Measurements from ENCODE around the gene ARHGEF39.

Gene ARHGEF39

DNA sequence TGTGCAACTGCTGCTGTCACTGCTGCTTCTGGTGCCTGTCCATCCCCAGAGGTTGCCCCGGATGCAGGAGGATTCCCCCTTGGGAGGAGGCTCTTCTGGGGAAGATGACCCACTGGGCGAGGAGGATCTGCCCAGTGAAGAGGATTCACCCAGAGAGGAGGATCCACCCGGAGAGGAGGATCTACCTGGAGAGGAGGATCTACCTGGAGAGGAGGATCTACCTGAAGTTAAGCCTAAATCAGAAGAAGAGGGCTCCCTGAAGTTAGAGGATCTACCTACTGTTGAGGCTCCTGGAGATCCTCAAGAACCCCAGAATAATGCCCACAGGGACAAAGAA is 9.0 kb upstream of the ARHGEF39 start:
- no peak for DNase-seq (ENCODE audit: low read depth)

DNA sequence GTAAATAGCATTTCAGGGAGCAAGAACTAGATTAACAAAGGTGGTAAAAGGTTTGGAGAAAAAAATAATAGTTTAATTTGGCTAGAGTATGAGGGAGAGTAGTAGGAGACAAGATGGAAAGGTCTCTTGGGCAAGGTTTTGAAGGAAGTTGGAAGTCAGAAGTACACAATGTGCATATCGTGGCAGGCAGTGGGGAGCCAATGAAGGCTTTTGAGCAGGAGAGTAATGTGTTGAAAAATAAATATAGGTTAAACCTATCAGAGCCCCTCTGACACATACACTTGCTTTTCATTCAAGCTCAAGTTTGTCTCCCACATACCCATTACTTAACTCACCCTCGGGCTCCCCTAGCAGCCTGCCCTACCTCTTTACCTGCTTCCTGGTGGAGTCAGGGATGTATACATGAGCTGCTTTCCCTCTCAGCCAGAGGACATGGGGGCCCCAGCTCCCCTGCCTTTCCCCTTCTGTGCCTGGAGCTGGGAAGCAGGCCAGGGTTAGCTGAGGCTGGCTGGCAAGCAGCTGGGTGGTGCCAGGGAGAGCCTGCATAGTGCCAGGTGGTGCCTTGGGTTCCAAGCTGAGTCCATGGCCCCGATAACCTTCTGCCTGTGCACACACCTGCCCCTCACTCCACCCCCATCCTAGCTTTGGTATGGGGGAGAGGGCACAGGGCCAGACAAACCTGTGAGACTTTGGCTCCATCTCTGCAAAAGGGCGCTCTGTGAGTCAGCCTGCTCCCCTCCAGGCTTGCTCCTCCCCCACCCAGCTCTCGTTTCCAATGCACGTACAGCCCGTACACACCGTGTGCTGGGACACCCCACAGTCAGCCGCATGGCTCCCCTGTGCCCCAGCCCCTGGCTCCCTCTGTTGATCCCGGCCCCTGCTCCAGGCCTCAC is 8.4 kb upstream of the ARHGEF39 start, which contains the start of gene CA9:
TSS of gene CA9 (plus strand) at position 797 of the 893 bp plus-strand sequence. CDS start at position 829, 32 bp downstream.
- no peak for DNase-seq (ENCODE audit: low read depth)

DNA sequence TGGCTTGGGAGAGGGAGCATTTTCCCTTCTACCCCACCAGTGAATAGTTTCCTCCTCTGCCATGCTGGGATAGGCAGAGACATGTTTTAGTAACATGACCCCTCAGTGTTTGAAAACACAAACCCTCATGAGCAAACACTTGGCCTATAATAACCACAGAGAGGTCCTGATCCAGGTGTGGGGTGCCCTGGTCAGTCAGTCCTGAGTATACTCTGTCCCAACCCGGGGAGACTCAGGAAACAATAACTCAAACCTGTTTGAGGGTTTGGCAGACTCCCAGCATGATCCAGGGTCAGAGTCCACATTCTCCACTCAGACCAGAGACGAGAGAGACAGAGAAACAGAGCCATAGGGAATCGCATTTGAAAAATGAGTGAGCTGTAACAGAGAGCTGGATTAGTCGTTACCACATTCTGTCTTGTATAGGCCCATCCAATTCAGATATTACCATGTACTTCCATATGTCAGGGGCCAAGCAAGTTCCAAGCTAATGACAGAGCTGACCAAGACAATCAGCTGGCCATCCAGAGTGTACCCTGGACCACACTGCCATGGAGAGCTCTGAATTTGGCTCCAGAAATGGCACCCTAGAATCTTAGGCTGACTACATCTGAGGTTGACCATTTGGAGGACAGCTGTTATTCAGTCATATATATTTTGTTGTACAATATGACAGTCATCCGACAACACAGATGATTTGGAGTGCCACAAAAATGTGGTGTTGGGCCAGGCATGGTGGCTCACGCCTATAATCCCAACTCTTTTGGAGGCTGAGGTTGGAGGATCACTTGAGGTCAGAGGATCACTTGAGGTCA is 4.5 kb upstream of the ARHGEF39 start:
- DNase-seq (ENCODE audit: low read depth) = no peak

DNA sequence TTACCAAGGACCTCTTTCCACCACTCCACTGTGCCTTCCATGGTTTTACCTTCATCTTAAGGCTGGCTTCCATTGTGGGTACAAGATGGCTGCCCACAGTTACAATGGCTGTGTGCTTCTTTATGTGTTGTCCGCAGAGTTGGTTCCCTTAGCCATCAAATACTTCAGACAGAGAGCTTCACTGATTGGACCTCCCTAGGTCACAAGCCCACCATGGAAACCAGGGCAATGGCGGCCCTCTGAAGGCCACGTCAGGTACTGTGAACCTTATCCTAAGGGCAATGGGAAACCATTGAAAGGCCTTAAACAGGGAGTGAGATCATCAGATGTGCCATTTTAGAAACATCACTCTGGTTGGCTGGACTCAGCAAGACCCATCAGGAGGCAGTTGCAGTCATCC is 2.9 kb upstream of the ARHGEF39 start:
- DNase-seq (ENCODE audit: low read depth) = no peak

DNA sequence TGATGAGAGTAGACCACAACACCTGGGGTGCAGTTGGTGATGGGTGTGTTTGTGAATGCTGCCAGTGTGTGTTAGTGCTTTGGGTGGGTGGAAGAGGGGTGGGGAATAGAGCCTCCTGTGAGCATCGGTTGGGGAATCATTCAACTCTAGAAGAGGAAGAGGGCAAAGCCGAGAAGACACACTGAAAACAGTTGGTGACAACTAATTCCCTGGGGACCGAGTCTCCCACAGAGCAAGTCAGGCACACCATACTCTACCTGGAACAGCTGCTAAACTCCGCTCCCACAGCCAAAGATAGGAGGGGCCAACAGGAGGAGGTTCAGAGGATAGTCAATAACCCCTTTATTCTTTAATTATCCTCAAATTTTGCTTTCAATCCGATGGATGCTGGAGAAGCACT is 1.6 kb upstream of the ARHGEF39 start:
- no peak for DNase-seq (ENCODE audit: low read depth)

DNA sequence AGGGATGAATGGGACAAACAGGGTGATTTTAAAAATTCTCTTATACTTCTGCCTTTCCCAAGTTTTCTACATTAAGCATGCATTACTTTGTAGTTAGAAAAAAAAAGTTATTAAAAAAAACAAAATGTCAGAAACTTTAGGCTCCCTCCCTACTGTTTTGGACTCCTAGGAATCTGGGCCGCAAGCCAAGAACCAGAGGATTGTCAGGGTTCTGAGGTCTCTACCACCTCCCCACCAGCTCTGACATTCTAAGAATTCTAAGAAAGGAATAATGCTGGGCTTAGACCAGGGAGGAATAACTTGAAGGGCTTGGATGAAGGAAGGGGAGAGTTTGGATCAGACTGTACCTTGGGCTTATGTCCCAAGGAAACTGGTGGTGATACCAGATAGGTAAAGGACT is 1.1 kb upstream of the ARHGEF39 start:
- no peak for DNase-seq (ENCODE audit: low read depth)

DNA sequence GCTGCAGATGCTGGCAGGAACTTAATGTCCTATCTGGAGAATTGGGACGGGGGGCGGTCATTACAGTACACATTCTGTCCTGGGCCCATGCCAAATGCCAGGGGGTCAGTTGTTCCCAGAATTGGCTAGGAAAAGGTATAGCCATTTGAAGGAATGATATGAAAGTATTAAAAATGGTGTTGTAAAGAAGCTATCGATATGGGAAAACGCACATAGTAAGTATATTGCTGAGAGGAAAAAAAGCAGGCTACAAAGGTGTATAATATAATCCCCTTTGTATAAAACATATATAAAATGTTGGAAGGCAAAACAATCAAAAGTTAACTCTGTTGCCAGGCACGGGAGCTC is 450 bp upstream of the ARHGEF39 start:
- no peak for DNase-seq (ENCODE audit: low read depth)

DNA sequence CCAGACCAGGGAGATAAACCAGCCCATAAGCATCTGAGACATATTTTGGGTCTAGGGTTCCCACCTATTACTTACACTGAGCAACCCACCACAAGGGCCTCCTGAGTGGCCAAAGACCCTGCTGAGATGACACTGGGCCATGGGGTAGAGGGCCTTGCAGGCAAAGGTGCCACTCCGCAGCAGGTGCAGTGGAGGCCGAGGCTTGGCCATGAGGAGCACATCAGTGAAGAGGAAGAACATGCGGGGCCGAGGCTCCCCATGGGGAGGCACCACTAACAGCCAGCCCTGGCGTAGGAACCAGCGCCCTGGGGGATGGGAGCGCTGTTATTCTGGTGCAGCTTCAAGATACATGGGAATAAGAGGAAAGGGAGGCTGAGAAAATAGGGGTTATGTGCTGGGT is 2.6 kb downstream of the ARHGEF39 start:
- DNase-seq (ENCODE audit: low read depth) = no peak

DNA sequence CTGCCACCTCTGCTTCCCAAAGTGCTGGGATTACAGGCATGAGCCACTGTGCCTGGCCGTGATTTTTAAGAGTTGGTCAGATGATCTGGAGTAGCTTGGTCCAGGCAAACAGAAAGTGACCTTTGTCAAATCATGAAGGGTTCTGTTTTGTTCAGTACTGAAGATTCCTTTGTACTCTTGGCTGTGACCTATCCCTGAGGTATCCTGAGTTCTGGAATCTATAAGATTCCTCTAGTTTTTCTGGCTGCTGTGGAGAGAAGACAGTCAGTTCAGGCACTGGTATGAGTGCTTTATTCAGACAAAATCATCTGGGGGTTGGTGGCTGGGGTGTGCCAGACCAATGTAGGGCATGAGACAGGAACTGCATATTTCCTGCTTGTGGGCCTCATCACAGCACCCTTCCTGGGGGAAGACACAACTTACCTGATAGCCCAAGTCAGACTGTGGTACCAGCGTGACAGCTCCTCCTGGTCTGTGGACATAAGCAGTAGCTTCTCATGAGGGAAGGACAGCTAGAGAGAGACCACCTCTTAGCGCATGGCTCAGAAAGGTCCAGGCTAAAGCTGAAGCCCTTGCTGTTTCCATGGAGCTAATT is 3.1 kb downstream of the ARHGEF39 start:
- no peak for DNase-seq (ENCODE audit: low read depth)

DNA sequence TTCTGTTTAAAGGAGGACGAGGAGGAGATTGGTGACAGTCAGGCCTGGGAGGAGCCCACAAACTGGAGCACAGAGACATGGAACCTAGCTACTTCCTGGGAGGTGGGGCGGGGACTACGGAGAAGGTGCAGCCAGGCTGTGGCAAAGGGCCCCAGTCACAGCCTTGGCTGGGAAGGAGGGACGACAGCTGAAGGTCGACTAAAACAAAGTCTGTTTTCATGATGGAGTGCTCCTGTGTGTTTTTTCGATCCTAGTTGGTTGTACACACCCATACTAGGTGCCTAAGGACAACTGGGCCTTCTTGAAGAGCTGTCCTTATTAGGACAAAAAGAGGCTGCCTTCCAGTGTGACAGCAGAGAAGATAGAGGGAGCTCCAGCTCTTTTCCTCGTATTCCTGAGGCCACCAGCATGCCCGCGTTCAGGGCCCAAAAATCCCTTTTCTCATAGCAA is 4.0 kb downstream of the ARHGEF39 start:
- DNase-seq (ENCODE audit: low read depth) = no peak

DNA sequence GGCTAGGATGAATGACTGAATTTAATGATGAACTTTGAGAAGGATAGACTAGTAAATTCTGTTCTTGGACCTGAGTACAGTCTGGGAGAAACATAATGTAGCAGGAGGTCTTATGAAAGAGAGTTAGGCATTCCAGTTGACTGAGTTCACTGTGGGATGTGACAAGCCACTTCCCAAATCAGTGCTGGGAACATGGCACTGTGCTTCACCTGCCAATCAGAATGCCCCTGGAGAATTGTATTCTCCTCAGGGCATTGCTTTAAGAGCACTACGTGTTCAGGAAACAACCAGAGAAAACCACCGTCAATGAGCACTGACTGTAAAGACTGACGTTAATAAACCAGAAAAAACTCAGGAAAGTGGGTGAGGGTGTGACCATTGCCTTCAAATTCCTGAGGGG is 5.7 kb downstream of the ARHGEF39 start:
- no peak for DNase-seq (ENCODE audit: low read depth)

DNA sequence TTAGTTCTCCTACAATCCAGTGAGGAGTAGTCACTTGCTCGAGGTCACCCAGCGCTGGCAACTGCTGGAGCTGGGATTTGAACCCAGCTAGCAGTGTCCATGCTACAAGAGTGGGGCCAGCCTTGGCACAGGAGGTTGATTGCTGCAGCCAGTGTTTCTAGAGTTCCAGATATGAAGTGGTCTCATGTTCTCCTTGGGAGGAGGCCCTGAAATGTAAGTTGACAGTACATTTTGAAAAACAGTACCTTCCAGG is 6.1 kb downstream of the ARHGEF39 start:
- no peak for DNase-seq (ENCODE audit: low read depth)

DNA sequence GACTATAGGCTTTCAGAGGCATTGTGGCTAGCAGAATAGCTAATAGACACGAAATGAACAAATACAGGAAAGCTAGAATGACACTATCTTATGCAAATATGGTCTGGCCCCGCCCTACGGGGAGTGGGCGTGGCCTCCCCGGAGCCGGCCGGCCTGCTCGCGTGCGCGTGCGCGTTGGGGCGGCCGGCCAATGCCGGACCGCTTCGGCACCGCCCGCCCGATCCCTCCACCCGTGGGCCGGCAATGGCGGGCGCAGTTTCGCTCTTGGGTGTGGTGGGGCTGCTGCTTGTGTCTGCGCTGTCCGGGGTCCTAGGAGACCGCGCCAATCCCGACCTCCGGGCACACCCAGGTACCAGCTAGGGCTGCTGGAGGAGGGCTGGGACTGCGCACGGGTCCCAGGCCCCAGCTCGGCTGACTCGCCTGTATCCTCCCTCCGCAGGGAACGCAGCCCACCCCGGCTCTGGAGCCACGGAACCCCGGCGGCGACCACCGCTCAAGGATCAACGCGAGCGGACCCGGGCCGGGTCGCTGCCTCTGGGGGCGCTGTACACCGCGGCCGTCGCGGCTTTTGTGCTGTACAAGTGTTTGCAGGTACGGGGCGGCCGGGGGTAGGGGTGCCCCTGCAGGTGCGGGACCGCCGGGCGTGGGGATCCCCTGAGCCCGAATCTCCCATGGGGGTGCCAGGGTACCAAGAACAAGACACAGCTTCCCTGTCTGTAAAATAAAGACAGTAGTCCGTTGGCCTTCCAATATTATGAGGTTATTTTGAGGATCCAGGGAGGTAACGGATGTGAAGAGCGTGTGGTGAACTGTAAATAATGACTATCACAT is 6.6 kb downstream of the ARHGEF39 start, which contains the start of gene CCDC107:
TSS of gene CCDC107 (plus strand) at position 156 of the 831 bp plus-strand sequence. CDS start at position 244, 88 bp downstream.
- peak; percentile 61 for DNase-seq (ENCODE audit: low read depth)

DNA sequence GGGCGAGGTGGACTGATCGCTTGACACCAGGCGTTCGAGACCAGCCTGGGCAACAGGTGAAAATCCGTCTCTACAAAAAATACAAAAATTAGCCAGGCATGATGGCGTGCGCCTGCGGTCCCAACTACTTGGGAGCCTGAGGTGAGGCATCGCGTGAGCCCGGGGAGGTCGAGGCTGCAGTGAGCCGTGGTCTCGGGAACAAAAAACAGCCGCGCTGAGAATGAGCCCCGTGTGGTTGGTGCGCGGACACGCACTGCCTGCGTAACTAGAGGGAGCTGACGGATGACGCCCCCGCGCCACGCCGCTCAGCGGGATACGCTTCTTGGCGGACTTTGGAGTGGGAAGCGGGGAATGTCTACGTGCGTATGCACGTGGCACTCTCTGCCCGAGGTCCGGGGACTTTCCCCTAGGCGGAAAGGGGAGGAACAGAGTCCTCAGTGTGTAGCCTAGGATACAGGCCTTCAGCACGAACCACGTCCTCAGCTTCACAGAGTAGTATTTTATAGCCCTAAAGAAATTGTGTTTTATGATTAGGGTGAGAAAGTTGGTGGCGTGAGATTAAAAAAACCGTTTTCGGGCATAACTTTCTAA is 7.4 kb downstream of the ARHGEF39 start, which contains the start of gene RMRP:
TSS of gene RMRP (minus strand) at position 474 of the 591 bp plus-strand sequence.
- DNase-seq (ENCODE audit: low read depth) = peak; percentile 90

DNA sequence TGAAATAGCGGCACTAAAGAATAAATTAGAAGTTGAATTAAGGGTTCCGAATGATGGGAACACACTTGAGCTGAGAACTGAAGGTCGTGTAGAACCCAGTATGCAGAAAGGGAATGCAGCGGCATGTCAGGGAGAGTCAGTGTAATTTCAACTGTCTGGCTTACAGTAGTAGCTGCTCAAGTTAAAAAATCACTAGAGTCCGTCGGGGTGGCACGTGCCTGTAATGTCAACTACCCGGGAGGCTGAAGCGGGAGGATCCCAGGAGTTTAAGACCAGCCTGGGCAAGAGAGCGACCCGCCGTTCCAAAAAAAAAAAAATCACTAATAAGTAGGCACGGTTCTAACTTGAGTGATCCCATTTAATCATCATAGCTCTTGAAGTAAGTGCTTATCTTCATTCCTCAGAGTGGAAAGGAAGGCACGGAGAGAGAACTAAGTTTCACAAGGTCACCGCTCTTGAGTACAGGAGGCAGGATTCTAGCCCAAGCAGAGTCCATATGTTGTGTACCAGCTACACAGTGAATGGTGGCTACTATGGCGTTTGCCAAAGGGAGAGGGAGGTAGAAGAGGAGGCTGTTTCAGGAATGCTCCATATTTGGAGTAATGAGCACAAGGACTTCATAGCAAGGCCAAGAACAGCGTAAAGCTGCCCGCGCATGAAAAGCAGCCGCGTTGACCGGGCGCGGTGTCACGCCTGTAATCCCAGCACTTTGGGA is 8.0 kb downstream of the ARHGEF39 start:
- DNase-seq (ENCODE audit: low read depth) = no peak

DNA sequence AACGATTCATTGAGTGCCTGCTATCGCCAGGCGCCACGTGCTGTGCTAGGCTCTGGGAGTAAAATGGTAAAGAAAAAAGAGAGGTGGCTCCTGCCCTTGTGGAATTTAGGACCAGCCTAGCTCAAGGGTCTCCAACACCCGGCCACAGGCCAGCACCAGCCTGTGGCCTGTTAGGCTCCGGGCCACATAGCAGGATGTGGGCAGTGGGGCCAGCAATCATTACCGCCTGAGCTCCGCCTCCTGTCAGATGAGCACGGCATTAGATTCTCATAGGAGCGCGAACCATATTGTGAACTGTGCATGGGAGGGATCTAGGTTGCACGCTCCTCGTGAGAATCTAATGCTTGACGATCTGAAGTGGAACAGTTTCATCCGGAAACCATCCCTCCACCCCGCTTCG is 8.6 kb downstream of the ARHGEF39 start:
- DNase-seq (ENCODE audit: low read depth) = no peak

DNA sequence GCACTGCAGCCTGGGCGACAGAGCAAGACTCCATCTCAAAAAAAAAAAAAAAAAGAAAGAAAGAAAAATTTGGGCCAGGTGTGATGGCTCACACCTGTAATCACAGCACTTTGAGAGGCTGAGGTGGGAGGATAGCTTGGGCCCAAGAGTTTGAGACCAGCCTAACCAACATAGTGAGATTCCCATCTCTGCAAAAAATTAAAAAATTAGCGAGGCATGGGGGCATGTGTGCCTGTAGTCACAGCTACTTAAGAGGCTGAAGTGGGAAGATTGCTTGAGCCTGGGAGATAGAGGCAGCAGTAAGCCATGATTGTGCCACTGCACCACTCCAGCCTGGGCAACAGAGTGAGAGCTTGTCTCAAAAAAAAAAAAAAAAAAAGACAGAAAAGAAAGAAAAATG is 11.4 kb downstream of the ARHGEF39 start:
- no peak for DNase-seq (ENCODE audit: low read depth)

DNA sequence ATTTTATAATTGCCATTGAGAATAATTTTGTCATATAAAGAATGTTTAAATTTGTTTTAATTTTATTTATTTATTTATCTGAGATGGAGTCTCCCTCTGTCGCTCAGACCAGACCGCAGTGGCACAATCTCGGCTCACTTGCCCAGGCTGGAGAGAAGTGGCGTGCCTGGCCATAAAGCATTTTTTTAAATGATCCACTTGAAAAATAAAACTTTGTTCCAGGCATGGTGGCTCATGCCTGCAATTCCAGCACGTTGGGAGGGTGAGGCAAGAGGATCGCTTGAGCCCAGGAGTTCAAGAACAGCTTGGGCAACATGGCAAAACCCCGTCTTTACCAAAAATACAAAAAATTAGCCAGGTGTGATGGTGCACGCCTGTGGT is 12.2 kb downstream of the ARHGEF39 start:
- DNase-seq (ENCODE audit: low read depth) = no peak

DNA sequence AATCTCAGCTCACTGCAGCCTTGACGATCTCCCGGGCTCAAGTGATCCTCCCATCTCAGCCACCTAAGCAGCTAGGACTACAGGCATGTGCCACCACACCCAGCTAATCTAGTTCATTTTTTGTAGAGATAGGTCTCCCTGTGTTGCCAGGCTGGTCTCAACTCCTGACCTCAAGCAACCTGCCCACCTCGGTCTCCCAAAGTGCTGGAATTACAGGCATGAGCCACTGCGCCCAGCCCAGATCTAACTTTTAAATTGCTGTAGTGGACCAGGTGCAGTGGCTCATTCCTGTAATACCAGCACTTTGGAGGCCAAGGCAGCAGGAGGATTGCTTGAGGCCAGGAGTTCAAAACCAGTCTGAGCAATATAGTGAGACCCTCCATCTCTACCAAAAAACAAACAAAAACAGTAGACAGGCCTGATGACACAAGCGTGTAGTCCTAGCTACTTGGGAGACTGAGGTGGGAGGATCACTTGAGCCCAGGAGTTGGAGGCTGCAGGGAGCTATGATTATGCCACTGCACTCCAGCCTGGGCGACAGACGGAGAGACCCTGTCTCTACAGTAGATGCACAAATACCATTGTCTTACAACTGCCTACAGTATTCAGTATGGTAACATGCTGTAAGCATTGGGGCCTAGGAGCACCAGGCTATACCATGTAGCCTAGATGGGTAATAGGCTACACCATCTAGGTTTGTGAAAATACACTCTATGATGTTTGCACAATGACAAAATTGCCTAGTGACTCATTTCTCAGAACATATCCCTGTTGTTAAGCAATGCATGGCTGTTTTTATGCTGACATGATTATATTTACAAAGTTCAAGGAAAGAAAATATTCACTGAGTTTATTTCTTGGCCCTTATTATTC is 12.8 kb downstream of the ARHGEF39 start:
- DNase-seq (ENCODE audit: low read depth) = no peak
